ENCODE data around the gene PDE4B. TPM values are rescaled to one million over a fixed set of nuclear protein-coding genes. Genes with fewer than 3 reads are reported as not detected.

PDE4B gene
- total RNA-seq, 2 experiments from 2014 or later: 2.4 to 3.1 TPM

- no TSS peak for BruUV-seq (replicated peaks)
- no peaks in the 10 kb centered on the region for H3K9me3 ChIP-seq (ENCODE audit: low read length)
- no peak overlapping the region for H3K4me2 ChIP-seq (ENCODE audit: low read length)
- no peak overlapping the region for H2AFZ ChIP-seq (ENCODE audit: low read length)
- no peak for DNase-seq (ENCODE audit: low spot score)
- H3K9me2 ChIP-seq (ENCODE audit: insufficient read depth, low read length): no peaks in the 10 kb centered on the region
- H4K20me1 ChIP-seq (ENCODE audit: insufficient read depth, low read length): no peaks in the 10 kb centered on the region
- H3K79me2 ChIP-seq (ENCODE audit: insufficient read depth, low read depth, low read length): no peaks in the 10 kb centered on the region
- no peaks in the 10 kb centered on the region for H3K36me3 ChIP-seq (ENCODE audit: insufficient read depth, low read length)
- H3K4me1 ChIP-seq (ENCODE audit: insufficient read depth, low read length, poor library complexity, severe bottlenecking): peaks cover 5% of the 10 kb centered on the region
- TF ChIP-seq CTCF (conservative IDR thresholded peaks at IDR 0.05; ENCODE audit: low read length) (no peak), EZH2phosphoT487 (IDR thresholded peaks at IDR 0.05; ENCODE audit: borderline replicate concordance, low read depth, low read length) (no peak)
- ChIA-PET POLR2A (no interaction called here), CTCF (ENCODE audit: unreplicated experiment) (no interaction called here)
- H3K4me3 ChIP-seq (ENCODE audit: low read depth, low read length, poor library complexity, severe bottlenecking): no peak overlapping the region
- H3K27ac ChIP-seq (ENCODE audit: low read depth, low read length, poor library complexity, severe bottlenecking): no peak overlapping the region
- intact Hi-C loops (cut with micrococcal nuclease; ENCODE audit: unreplicated experiment): no loop called here
Observed at GRCh38 chr1:66154394-66154793, 361.7 kb downstream of the PDE4B start.

GRCh38 chr1:66156144-66156543, 363.4 kb downstream of the PDE4B start:
- H3K4me3 ChIP-seq (ENCODE audit: low read depth, low read length, poor library complexity, severe bottlenecking): no peak overlapping the region
- BruUV-seq (replicated peaks): no TSS peak
- POLR2A ChIA-PET: no interaction called here
- intact Hi-C loops (cut with micrococcal nuclease; ENCODE audit: unreplicated experiment): no loop called here
- H2AFZ ChIP-seq (ENCODE audit: low read length): no peak overlapping the region
- peaks cover 5% of the 10 kb centered on the region for H3K4me1 ChIP-seq (ENCODE audit: insufficient read depth, low read length, poor library complexity, severe bottlenecking)
- TF ChIP-seq EZH2phosphoT487 (IDR thresholded peaks at IDR 0.05; ENCODE audit: borderline replicate concordance, low read depth, low read length) (no peak), CTCF (conservative IDR thresholded peaks at IDR 0.05; ENCODE audit: low read length) (no peak)
- no peaks in the 10 kb centered on the region for H3K9me3 ChIP-seq (ENCODE audit: low read length)
- H3K79me2 ChIP-seq (ENCODE audit: insufficient read depth, low read depth, low read length): no peaks in the 10 kb centered on the region
- H3K4me2 ChIP-seq (ENCODE audit: low read length): no peak overlapping the region
- H3K36me3 ChIP-seq (ENCODE audit: insufficient read depth, low read length): no peaks in the 10 kb centered on the region
- no peaks in the 10 kb centered on the region for H4K20me1 ChIP-seq (ENCODE audit: insufficient read depth, low read length)
- CTCF ChIA-PET (ENCODE audit: unreplicated experiment): no interaction called here
- DNase-seq (ENCODE audit: low spot score): no peak
- no peaks in the 10 kb centered on the region for H3K9me2 ChIP-seq (ENCODE audit: insufficient read depth, low read length)
- H3K27ac ChIP-seq (ENCODE audit: low read depth, low read length, poor library complexity, severe bottlenecking): no peak overlapping the region

GRCh38 chr1:66159800-66160199, 367.1 kb downstream of the PDE4B start:
- ChIA-PET POLR2A (no interaction called here), CTCF (ENCODE audit: unreplicated experiment) (no interaction called here)
- Histone ChIP-seq H3K79me2 (ENCODE audit: insufficient read depth, low read depth, low read length) (no peaks in the 10 kb centered on the region), H3K9me2 (ENCODE audit: insufficient read depth, low read length) (no peaks in the 10 kb centered on the region), H3K27ac (ENCODE audit: low read depth, low read length, poor library complexity, severe bottlenecking) (no peak overlapping the region), H3K4me1 (ENCODE audit: insufficient read depth, low read length, poor library complexity, severe bottlenecking) (peaks cover 5% of the 10 kb centered on the region), H3K4me3 (ENCODE audit: low read depth, low read length, poor library complexity, severe bottlenecking) (no peak overlapping the region), H4K20me1 (ENCODE audit: insufficient read depth, low read length) (no peaks in the 10 kb centered on the region), H3K4me2 (ENCODE audit: low read length) (no peak overlapping the region), H3K36me3 (ENCODE audit: insufficient read depth, low read length) (no peaks in the 10 kb centered on the region), H2AFZ (ENCODE audit: low read length) (no peak overlapping the region), H3K9me3 (ENCODE audit: low read length) (no peaks in the 10 kb centered on the region)
- no peak for DNase-seq (ENCODE audit: low spot score)
- intact Hi-C loops (cut with micrococcal nuclease; ENCODE audit: unreplicated experiment): no loop called here
- no TSS peak for BruUV-seq (replicated peaks)
- TF ChIP-seq EZH2phosphoT487 (IDR thresholded peaks at IDR 0.05; ENCODE audit: borderline replicate concordance, low read depth, low read length) (no peak), CTCF (conservative IDR thresholded peaks at IDR 0.05; ENCODE audit: low read length) (no peak)
